HL-60 (cell line): Measurements from ENCODE around the gene PRORP.

Source experiments
- DNase-seq, 2 experiments: peaks; one replicate each; pipeline ENCODE4 v3.0.0-alpha.2; 2010 to 2020; ENCODE audit warnings: low read depth in 1 of 2, low spot score in 1 of 2
- H3K27ac ChIP-seq: fragments of 250-450 bp; sonication (Bioruptor Pico); replicated peaks from 2 replicates; pipeline ENCODE4 v1.5.1; 2020; ENCODE audit warnings: mild to moderate bottlenecking, moderate library complexity
- H3K27me3 ChIP-seq: fragments of 250-450 bp; sonication (Bioruptor Pico); 2 replicates; pipeline ENCODE4 v1.5.1; 2021; ENCODE audit warnings: mild to moderate bottlenecking, moderate library complexity; ENCODE audit not compliant: insufficient read depth, poor library complexity, severe bottlenecking
- H3K4me3 ChIP-seq: replicated peaks from 2 replicates; pipeline ENCODE4 v1.5.1; 2011; ENCODE audit warnings: mild to moderate bottlenecking, control low read depth, low read length; ENCODE audit not compliant: insufficient read depth
- CTCF ChIP-seq: IDR thresholded peaks from one replicate; pipeline ENCODE4 v1.5.1; 2011; ENCODE audit warnings: low read length, control low read depth, inconsistent platforms; ENCODE audit not compliant: insufficient read depth
- GABPA ChIP-seq: IDR thresholded peaks from 2 replicates; pipeline ENCODE4 v1.6.1; 2012; ENCODE audit warnings: low read depth
- POLR2AphosphoS5 ChIP-seq: IDR thresholded peaks from 2 replicates; pipeline ENCODE4 v1.6.1; 2012; ENCODE audit warnings: low read depth
- REST ChIP-seq: IDR thresholded peaks from 2 replicates; pipeline ENCODE4 v1.6.1; 2012; ENCODE audit warnings: low read depth; ENCODE audit not compliant: insufficient replicate concordance
- SPI1 ChIP-seq: IDR thresholded peaks from 2 replicates; pipeline ENCODE4 v1.6.1; 2012; ENCODE audit warnings: low read depth, mild to moderate bottlenecking, borderline replicate concordance

The PRORP gene

GRCh38 chr14:35121026-35121886 is 1.1 kb upstream of the PRORP start:
- no peak for TF ChIP-seq GABPA
- TF ChIP-seq SPI1, result no peak
- no peak for TF ChIP-seq CTCF
- no peak for TF ChIP-seq REST
- TF ChIP-seq POLR2AphosphoS5, result no peak
- no peaks in the 10 kb centered on the region for H3K27me3 ChIP-seq
- H3K27ac ChIP-seq, result peak overlapping the region; percentile 99
- H3K4me3 ChIP-seq, result peak overlapping the region; percentile 83
- DNase-seq, result peak; percentile 11 to 36

GRCh38 chr14:35122696-35123387 is 490 bp downstream of the PRORP start:
- peak overlapping the region; percentile 83 for H3K4me3 ChIP-seq
- TF ChIP-seq GABPA, result no peak
- no peak for TF ChIP-seq CTCF
- no peak for TF ChIP-seq SPI1
- TF ChIP-seq REST, result no peak
- TF ChIP-seq POLR2AphosphoS5, result no peak
- H3K27me3 ChIP-seq, result no peaks in the 10 kb centered on the region
- DNase-seq, result peak; percentile 3 to 41
- peak overlapping the region; percentile 99 for H3K27ac ChIP-seq

GRCh38 chr14:35123388-35123703 is 994 bp downstream of the PRORP start:
- Histone ChIP-seq H3K27me3 (no peaks in the 10 kb centered on the region), H3K27ac (peak overlapping the region; percentile 99), H3K4me3 (peak overlapping the region; percentile 83)
- no peak for TF ChIP-seq GABPA
- peak; percentile 69 for TF ChIP-seq SPI1
- no peak for TF ChIP-seq CTCF
- no peak for TF ChIP-seq POLR2AphosphoS5
- no peak for TF ChIP-seq REST
- peak in 1 of 2 experiments; percentile 2 for DNase-seq
